SJCRH30 (cell line): ENCODE data around the gene KRT3. TPM values are rescaled to one million over a fixed set of nuclear protein-coding genes. Genes with fewer than 3 reads are reported as not detected.
"Not testable (repeated sequence)": the region's sequence is repeated elsewhere in the genome, so short reads cannot be mapped to it uniquely, and the experiment has no call there.

Source experiments
- DNase-seq, 2 experiments: peaks; one replicate each; pipeline ENCODE4 v3.0.0-alpha.2; 2015 to 2020
- H3K27ac ChIP-seq: fragments of 250-450 bp; sonication (Bioruptor Pico); 2 replicates; pipeline ENCODE4 v1.5.1; 2020; ENCODE audit warnings: mild to moderate bottlenecking, moderate library complexity
- H3K27me3 ChIP-seq: fragments of 250-450 bp; sonication (Bioruptor Pico); 2 replicates; pipeline ENCODE4 v1.5.1; 2020; ENCODE audit warnings: mild to moderate bottlenecking, moderate library complexity
- H3K36me3 ChIP-seq: fragments of 250-450 bp; sonication (Bioruptor Pico); 2 replicates; pipeline ENCODE4 v1.5.1; 2020; ENCODE audit warnings: mild to moderate bottlenecking, moderate library complexity
- H3K4me1 ChIP-seq: fragments of 250-450 bp; sonication (Bioruptor Pico); 2 replicates; pipeline ENCODE4 v1.5.1; 2020; ENCODE audit warnings: mild to moderate bottlenecking, moderate library complexity
- H3K4me3 ChIP-seq: fragments of 250-450 bp; sonication (Bioruptor Pico); 2 replicates; pipeline ENCODE4 v1.5.1; 2020; ENCODE audit warnings: mild to moderate bottlenecking, moderate library complexity
- H3K9me3 ChIP-seq: fragments of 250-450 bp; sonication (Bioruptor Pico); replicated peaks from 2 replicates; pipeline ENCODE4 v1.5.1; 2020; ENCODE audit warnings: mild to moderate bottlenecking, moderate library complexity
- total RNA-seq: library from RNA; depleted of rRNA; stranded (reverse); fragments of >200 nt; shearing (Covaris generic); gene quantifications from 2 replicates; pipeline ENCODE4 v1.2.3, GENCODE V29; 2014

The KRT3 gene
- total RNA-seq, 1 experiment from 2014 or later = not detected

- Histone ChIP-seq H3K9me3 (no peaks in the 10 kb centered on the region), H3K36me3 (no peaks in the 10 kb centered on the region), H3K4me3 (no peak overlapping the region), H3K27me3 (no peaks in the 10 kb centered on the region), H3K27ac (no peak overlapping the region), H3K4me1 (no peaks in the 10 kb centered on the region)
- no peak for DNase-seq
Observed at GRCh38 chr12:52800259-52800917, 4.5 kb upstream of the KRT3 start.

DNA sequence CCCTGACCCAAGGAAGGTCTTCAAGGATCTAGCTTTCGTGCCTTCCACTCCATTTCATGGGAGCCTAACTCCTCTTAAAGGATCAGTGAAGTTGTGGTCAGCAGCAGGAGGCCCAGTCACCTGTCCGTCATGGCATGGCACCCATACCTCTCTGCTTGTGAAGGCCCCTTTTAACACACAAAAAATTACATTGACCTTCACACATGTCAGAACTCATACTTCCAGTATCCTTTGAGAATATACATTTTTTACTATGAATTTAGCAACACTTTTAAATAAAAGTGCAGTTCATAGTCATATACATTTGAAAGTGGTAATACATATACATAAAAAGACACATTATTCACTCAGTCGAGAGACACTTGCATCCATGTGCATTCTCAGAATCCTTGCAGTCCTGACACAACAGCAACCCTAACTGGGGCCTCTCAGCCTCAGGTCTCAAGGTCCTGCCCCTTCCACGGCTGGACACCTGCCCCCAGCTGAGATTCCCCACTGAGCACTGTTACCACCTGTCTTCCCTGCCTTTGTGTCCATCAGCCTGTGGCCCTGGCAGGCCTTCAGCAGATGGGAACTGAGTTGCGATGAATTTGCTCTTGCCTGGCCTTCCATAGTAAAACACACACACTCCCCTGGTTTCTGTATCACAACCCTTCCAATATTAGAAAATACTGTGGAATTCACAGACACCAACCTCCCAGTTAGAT is 3.7 kb upstream of the KRT3 start:
- no peaks in the 10 kb centered on the region for H3K27me3 ChIP-seq
- no peak for DNase-seq
- no peak overlapping the region for H3K27ac ChIP-seq
- H3K4me3 ChIP-seq = no peak overlapping the region
- H3K36me3 ChIP-seq = no peaks in the 10 kb centered on the region
- no peaks in the 10 kb centered on the region for H3K4me1 ChIP-seq
- no peaks in the 10 kb centered on the region for H3K9me3 ChIP-seq

DNA sequence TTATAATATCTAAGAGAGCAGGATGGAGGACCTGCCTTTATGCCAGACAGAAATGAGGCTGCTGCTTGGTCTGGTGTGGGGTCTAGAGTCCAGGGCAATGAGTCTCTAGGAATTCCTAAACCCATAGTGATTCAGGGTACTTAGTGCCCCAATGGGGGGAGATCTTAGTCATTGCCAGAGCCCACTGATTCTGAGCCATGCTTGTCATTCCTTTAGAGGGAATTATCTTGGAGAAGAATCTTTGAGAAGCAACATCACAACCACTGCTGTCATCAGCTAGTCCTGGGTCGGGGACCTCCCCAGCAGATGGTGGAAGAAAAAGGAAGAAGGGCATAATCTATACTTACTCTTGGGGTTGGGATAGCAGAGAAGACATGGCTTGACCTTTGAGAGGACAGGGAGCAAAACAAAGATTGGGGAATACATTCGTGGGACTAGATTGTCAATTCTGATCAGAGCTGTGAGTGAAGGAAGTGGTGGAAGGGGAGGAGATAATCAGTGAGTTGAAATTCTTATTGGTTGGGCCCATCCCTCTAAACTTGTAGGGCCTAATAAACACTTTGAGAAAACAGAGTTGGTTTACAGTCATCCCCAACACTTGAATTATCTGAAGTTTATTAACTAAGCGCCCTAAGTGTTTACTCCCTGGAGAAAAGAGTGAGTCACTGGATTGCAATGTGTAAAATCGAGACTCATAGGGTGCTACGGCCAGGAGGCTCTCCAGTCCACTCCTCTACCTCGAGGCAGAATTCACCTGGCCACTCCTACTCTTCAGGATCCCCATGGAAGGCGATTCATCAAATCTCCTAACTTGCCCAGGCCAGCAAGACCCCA is 3.0 kb upstream of the KRT3 start:
- no peak for DNase-seq
- Histone ChIP-seq H3K9me3 (no peaks in the 10 kb centered on the region), H3K36me3 (no peaks in the 10 kb centered on the region), H3K4me1 (no peaks in the 10 kb centered on the region), H3K27me3 (no peaks in the 10 kb centered on the region), H3K27ac (no peak overlapping the region), H3K4me3 (no peak overlapping the region)

DNA sequence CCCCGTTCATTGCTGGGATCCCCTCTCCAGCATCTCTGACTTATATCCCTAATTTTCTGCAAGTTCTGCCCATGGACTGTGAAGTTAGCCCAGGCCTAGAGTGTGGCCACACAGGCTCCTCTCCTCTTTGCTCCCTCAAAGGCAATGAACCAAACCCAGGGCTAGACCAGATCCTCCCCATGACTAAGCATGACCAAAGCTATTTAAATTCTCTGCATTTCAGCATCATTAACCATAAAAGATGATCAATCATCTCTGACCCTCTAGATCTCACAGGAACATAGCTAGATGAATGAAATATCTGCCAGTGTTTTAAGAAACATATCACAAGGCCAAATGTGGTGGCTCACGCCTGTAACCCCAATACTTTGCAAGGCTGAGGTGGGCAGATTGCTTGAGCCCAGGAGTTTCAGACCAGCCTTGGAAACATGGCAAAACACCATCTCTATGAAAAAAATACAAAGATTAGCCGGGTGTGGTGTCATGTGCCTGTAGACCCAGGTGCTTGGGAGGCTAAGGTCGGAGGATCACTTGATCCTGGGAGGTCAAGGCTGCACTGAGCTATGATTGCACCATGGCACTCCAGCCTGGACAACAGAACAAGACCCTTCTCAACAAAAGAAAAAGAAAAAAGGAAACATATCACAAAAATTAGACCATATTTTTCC is 2.2 kb upstream of the KRT3 start:
- DNase-seq = no peak
- H3K27me3 ChIP-seq = no peaks in the 10 kb centered on the region
- no peaks in the 10 kb centered on the region for H3K36me3 ChIP-seq
- H3K4me1 ChIP-seq = no peaks in the 10 kb centered on the region
- H3K27ac ChIP-seq = no peak overlapping the region
- H3K4me3 ChIP-seq = no peak overlapping the region
- H3K9me3 ChIP-seq = no peaks in the 10 kb centered on the region

GRCh38 chr12:52797529-52797894 is 1.6 kb upstream of the KRT3 start:
- H3K36me3 ChIP-seq = no peaks in the 10 kb centered on the region
- DNase-seq = no peak
- H3K27me3 ChIP-seq = no peaks in the 10 kb centered on the region
- no peak overlapping the region for H3K4me3 ChIP-seq
- H3K9me3 ChIP-seq = no peaks in the 10 kb centered on the region
- H3K27ac ChIP-seq = no peak overlapping the region
- no peaks in the 10 kb centered on the region for H3K4me1 ChIP-seq

DNA sequence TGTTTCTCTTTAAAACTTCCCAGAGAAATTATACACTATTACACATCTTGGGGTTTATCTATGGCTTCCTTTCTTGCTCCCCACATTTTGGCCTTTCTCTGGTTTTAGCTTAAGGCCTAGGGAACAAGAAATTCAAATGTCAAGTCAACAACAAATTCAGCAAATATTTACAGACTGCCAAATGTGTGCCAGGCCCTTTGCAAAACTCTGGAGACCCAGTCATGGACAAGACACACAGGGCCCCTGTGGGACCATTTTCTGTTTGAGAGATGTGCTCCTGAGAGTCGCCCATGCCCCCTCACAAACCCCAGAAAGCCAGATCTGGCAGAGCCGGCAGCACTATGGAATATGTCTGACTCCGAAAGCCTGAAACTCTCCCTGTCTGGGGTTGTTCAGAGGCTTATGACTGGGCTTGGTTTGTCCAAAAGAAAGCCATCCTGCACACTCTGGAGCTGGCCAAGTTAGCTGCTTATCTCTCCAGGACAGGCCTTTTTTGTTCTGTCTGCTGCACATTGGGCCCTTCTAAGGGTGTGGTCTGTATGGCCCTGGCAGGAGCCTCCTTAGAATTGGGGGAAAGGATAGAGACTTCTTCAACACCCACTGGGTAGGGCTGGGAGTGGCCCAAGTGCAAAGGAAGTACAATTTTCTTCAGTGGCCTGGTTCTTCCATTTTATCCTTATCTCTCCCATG is 1.1 kb upstream of the KRT3 start:
- DNase-seq = no peak
- Histone ChIP-seq H3K27ac (no peak overlapping the region), H3K4me1 (no peaks in the 10 kb centered on the region), H3K27me3 (no peaks in the 10 kb centered on the region), H3K36me3 (no peaks in the 10 kb centered on the region), H3K4me3 (no peak overlapping the region), H3K9me3 (no peaks in the 10 kb centered on the region)

GRCh38 chr12:52796429-52796794 is 495 bp upstream of the KRT3 start:
- no peaks in the 10 kb centered on the region for H3K4me1 ChIP-seq
- H3K36me3 ChIP-seq = no peaks in the 10 kb centered on the region
- H3K9me3 ChIP-seq = no peaks in the 10 kb centered on the region
- no peak overlapping the region for H3K4me3 ChIP-seq
- DNase-seq = no peak
- no peaks in the 10 kb centered on the region for H3K27me3 ChIP-seq
- H3K27ac ChIP-seq = no peak overlapping the region

- not testable (repeated sequence) for H3K4me3 ChIP-seq, DNase-seq, H3K27me3 ChIP-seq, H3K36me3 ChIP-seq, H3K4me1 ChIP-seq, H3K27ac ChIP-seq, H3K9me3 ChIP-seq
Observed at GRCh38 chr12:52795332-52795674, 614 bp downstream of the KRT3 start.

DNA sequence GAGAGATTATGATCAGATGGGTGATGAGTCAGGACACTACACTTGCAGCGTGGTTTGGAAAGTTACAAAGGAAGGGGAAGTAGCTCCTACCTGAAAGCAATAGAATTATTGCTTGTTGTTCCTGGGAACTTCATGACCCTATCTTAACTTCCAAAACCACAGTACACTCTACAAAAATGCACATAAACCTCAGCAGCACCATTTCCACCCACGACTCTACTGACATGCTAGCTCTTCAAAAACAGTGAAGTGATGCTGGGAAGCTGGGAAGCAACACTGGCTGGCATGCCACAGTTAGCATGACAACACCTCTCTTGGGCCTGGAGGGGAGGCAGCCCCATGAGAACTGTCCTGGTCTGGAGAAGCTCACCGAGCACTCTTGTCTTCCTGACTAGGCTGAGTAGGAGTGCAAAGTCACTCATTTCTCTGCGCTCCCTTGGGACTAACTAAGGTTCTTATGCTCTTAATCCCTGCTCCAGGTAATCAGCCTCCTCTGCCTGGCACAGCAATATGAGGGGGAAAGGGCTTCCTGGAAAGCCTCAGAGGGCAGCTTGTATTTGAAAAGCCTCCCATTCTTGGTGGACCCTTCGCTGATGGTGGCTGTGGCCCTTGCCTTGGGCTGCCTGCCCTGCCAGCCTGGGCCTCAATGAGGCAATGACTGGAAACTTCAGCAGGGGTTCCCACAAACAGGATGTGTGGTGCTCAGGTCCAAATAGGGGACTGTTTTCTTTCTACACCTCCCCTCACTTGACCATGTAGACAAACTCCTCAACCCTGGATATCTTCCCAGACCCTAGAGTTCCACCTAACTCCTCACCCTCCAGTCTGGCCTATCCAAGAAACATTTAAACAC is 1.2 kb downstream of the KRT3 start:
- H3K9me3 ChIP-seq = no peaks in the 10 kb centered on the region
- H3K36me3 ChIP-seq = no peaks in the 10 kb centered on the region
- H3K27me3 ChIP-seq = no peaks in the 10 kb centered on the region
- no peak overlapping the region for H3K27ac ChIP-seq
- no peak overlapping the region for H3K4me3 ChIP-seq
- DNase-seq = no peak
- H3K4me1 ChIP-seq = no peaks in the 10 kb centered on the region

- no peaks in the 10 kb centered on the region for H3K9me3 ChIP-seq
- no peaks in the 10 kb centered on the region for H3K36me3 ChIP-seq
- no peak for DNase-seq
- no peak overlapping the region for H3K27ac ChIP-seq
- no peaks in the 10 kb centered on the region for H3K27me3 ChIP-seq
- H3K4me1 ChIP-seq = no peaks in the 10 kb centered on the region
- H3K4me3 ChIP-seq = no peak overlapping the region
Observed at GRCh38 chr12:52792185-52793029, 3.5 kb downstream of the KRT3 start.

DNA sequence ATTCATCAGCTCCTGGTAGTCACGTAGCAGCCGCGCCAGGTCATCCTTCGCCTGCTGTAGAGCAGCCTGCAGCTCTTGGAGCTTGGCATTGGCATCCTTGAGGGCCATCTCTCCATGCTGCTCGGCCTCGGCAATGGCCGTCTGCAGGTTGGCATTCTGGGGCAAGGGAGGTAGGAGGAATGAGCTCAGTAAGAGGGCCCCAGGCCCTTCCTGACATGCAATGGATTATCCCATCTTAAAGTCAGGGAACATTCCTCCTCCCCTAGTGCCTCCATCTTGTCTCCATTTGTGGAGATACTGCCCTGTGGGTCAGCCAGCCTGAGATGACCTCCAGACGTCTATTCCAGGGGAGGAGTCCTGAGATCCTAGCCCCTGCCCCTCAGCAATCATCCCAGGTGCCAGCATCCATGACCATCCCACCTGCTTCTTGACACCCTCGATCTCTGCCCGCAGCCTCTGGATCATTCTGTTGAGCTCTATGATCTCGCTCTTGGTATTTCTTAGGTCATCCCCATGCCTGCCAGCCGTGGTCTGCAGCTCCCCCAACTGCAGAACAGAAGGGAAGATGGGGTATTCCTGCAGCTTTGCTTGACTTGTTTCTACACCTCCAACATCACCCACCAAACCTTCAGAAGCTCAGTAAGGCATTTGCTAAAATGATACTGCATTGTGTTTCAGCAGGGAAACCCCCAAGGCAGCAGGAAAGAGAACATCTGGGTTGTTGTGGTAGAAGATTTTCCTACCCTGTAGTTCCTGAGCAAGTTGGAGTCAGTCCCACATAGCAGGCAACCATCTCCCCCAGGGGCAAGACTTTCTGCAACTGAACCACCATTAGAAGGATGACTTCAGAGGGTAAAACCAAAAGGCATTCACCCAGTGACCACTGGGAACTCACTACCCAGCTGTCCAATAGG is 4.4 kb downstream of the KRT3 start:
- Histone ChIP-seq H3K4me1 (no peaks in the 10 kb centered on the region), H3K36me3 (no peaks in the 10 kb centered on the region), H3K27ac (no peak overlapping the region), H3K4me3 (no peak overlapping the region), H3K27me3 (no peaks in the 10 kb centered on the region), H3K9me3 (no peaks in the 10 kb centered on the region)
- no peak for DNase-seq

DNA sequence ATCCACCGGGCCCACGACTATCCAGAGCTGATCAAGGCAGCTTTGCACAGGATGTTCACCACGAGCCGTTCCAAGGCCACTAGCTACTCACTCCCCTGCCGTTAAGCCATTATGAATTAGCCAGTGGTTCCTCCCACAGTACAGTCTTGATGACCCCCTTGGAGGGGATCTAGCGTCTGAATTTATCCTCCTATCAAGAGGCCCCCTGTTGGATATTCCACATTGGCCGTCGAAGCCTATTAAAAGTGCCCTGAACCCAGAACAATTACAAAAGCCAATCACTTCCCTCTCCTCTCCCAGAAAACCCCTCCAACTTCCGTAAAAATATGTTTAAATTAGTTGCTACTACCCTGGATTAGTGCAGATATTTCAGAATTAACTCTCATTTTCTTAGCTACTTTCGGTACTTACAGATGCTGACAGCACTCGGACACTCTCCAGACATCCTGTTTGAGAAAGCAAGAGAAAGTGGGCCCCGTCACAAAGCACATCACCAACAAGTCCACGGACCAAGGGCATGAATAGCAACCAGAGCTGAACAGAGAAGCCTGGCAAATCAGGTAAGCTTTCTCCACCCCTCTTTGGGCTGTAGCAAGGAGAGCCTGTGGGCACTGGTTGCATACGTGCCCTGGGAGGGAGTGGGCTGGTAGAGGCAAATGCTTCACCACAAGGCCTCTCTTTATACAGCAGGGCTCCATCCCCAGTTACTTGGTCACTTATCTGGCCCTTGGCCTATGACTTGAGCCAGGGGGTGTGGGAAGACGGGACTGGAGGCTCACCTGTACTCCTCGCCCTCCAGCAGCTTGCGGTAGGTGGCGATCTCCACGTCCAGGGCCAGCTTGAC is 5.3 kb downstream of the KRT3 start:
- no peak for DNase-seq
- Histone ChIP-seq H3K4me3 (no peak overlapping the region), H3K27ac (no peak overlapping the region), H3K4me1 (no peaks in the 10 kb centered on the region), H3K27me3 (no peaks in the 10 kb centered on the region), H3K9me3 (no peaks in the 10 kb centered on the region), H3K36me3 (no peaks in the 10 kb centered on the region)
